Hepatocyte (in vitro differentiated cells): ENCODE data around the gene WDR11. TPM values are rescaled to one million over a fixed set of nuclear protein-coding genes. Genes with fewer than 3 reads are reported as not detected.

Experiments
- DNase-seq: peaks from one replicate; pipeline ENCODE4 v3.0.0-alpha.2; 2016; ENCODE audit warnings: low spot score
- H2AFZ ChIP-seq: fragments of 200-600 bp; sonication (generic); 2 replicates; pipeline ENCODE4 v1.6.0; 2016; ENCODE audit warnings: antibody characterized with exemption, mild to moderate bottlenecking
- H3K27ac ChIP-seq: fragments of 200-600 bp; sonication (generic); 2 replicates; pipeline ENCODE4 v1.5.1; 2016; ENCODE audit warnings: mild to moderate bottlenecking
- H3K27me3 ChIP-seq: fragments of 200-600 bp; sonication (generic); 2 replicates; pipeline ENCODE4 v1.6.1; 2016
- H3K36me3 ChIP-seq: fragments of 200-600 bp; sonication (generic); replicated peaks from 2 replicates; pipeline ENCODE4 v1.5.1; 2016; ENCODE audit warnings: low read depth; ENCODE audit not compliant: insufficient read depth
- H3K4me1 ChIP-seq: fragments of 200-600 bp; sonication (generic); 2 replicates; pipeline ENCODE4 v1.5.1; 2016; ENCODE audit warnings: mild to moderate bottlenecking, moderate library complexity; ENCODE audit not compliant: insufficient read depth
- H3K4me2 ChIP-seq: fragments of 200-600 bp; sonication (generic); 2 replicates; pipeline ENCODE4 v1.6.0; 2016
- H3K4me3 ChIP-seq: fragments of 200-600 bp; sonication (generic); 2 replicates; pipeline ENCODE4 v1.5.1; 2016; ENCODE audit warnings: mild to moderate bottlenecking
- H3K79me2 ChIP-seq: fragments of 200-600 bp; sonication (generic); 2 replicates; pipeline ENCODE4 v1.6.0; 2017; ENCODE audit warnings: mild to moderate bottlenecking
- H3K9me2 ChIP-seq: fragments of 200-600 bp; sonication (generic); replicated peaks from 2 replicates; pipeline ENCODE4 v1.6.0; 2017; ENCODE audit warnings: mild to moderate bottlenecking; ENCODE audit not compliant: insufficient read depth
- H3K9me3 ChIP-seq: fragments of 200-600 bp; sonication (generic); 2 replicates; pipeline ENCODE4 v1.5.1; 2016; ENCODE audit warnings: low read depth, mild to moderate bottlenecking
- H4K20me1 ChIP-seq: fragments of 200-600 bp; sonication (generic); 2 replicates; pipeline ENCODE4 v1.6.0; 2016; ENCODE audit warnings: mild to moderate bottlenecking; ENCODE audit not compliant: insufficient read depth, poor library complexity, severe bottlenecking
- EZH2 ChIP-seq: fragments of 200-600 bp; sonication (generic); IDR thresholded peaks from 2 replicates; pipeline ENCODE4 v1.6.1; 2016; ENCODE audit warnings: antibody characterized with exemption, mild to moderate bottlenecking, borderline replicate concordance
- EZH2phosphoT487 ChIP-seq: fragments of 200-600 bp; sonication (generic); IDR thresholded peaks from one replicate; pipeline ENCODE4 v1.6.1; 2018; ENCODE audit warnings: antibody characterized with exemption, mild to moderate bottlenecking, low read depth, moderate library complexity; ENCODE audit not compliant: unreplicated experiment, severe bottlenecking
- WGBS: methylation state at CpG from one replicate; pipeline ENCODE4 v1.1.6; 2016; ENCODE audit warnings: low lambda C conversion rate; ENCODE audit errors: missing lambda C conversion rate; 5-methylcytosine and 5-hydroxymethylcytosine counted together
- polyA plus RNA-seq: library from polyadenylated mRNA; unstranded; fragments of >200 nt; fragmentation: Nextera tagmentation; extraction: Ambion mirVana; gene quantifications from 2 replicates; pipeline ENCODE4 v1.2.1, GENCODE V29; 2016
- total RNA-seq: library from RNA; depleted of rRNA; stranded (reverse); fragments of >200 nt; gene quantifications from 2 replicates; pipeline ENCODE4 v1.2.3, GENCODE V29; 2014
- TF ChIP-seq, protein P1 (sequence below): fragments of 200-600 bp; sonication (generic); IDR thresholded peaks from 2 replicates; pipeline ENCODE4 v1.5.1; 2016; ENCODE audit warnings: antibody characterized with exemption, mild to moderate bottlenecking; ENCODE audit not compliant: poor library complexity

Gene WDR11
- total and polyA plus RNA-seq, 2 experiments from 2014 or later: 25.9 to 66.6 TPM

DNA sequence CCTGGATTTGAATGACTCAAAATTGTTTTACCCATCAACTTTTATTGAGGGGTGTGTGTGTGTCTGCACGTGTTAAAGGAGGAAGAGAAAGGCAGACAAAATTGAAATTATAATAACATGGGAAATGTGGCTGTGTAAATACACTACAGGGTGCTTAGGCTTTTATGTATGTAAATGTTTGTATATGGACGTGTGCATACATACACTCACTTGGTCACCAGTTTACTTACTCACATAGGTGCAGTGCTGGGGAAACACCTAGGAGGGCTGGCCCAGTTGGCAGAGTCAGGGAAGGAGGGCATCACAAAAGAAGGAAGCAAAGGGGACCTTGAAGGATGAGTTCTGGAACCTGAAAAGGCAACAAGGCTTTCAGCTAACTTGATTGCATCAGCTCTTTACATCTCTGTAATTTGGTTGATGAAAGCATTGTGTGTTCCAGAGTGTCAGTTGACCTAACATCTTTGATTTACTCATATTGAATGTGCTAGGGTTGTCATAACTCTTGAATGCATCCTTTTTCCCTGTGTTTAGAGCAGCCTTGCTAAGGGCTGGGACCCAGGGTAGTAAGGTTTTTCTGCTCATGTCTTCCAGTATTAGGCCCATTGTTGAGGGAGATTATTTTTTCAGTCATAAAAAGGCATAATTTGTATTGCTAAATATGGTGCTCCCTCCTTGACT is 10.2 kb downstream of the WDR11 start:
- H3K9me3 ChIP-seq: no peaks in the 10 kb centered on the region
- H3K27me3 ChIP-seq: no peaks in the 10 kb centered on the region
- DNase-seq: no peak
- TF ChIP-seq, protein P1, sequence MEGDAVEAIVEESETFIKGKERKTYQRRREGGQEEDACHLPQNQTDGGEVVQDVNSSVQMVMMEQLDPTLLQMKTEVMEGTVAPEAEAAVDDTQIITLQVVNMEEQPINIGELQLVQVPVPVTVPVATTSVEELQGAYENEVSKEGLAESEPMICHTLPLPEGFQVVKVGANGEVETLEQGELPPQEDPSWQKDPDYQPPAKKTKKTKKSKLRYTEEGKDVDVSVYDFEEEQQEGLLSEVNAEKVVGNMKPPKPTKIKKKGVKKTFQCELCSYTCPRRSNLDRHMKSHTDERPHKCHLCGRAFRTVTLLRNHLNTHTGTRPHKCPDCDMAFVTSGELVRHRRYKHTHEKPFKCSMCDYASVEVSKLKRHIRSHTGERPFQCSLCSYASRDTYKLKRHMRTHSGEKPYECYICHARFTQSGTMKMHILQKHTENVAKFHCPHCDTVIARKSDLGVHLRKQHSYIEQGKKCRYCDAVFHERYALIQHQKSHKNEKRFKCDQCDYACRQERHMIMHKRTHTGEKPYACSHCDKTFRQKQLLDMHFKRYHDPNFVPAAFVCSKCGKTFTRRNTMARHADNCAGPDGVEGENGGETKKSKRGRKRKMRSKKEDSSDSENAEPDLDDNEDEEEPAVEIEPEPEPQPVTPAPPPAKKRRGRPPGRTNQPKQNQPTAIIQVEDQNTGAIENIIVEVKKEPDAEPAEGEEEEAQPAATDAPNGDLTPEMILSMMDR: no peak
- no peak for TF ChIP-seq EZH2phosphoT487
- no peak for TF ChIP-seq EZH2
- 84% methylated on average over 2 of the region's 2 CpGs for WGBS
- no peak overlapping the region for H3K4me2 ChIP-seq
- no peaks in the 10 kb centered on the region for H3K36me3 ChIP-seq
- H3K27ac ChIP-seq: no peak overlapping the region
- H4K20me1 ChIP-seq: no peaks in the 10 kb centered on the region
- no peak overlapping the region for H3K4me3 ChIP-seq
- H3K4me1 ChIP-seq: no peaks in the 10 kb centered on the region
- H3K9me2 ChIP-seq: no peaks in the 10 kb centered on the region
- no peak overlapping the region for H2AFZ ChIP-seq
- H3K79me2 ChIP-seq: peaks cover 6% of the 10 kb centered on the region

DNA sequence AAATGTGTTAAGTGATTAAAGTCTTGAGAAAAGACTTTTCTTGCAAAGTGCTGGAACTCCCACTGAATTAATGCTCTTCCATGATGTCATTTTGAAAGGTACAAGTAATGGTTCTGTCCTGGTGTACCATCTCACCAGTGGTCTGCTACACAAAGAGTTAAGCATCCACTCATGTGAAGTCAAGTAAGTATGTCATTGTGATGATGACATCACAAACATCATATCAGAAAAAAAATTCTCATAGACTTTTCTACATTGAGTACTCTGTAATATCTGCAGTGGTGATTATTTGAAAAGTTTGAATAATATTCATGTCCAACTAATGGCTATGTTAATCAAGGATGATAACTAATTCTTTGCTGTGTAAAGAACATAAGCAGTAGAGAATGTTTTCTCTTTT is 22.6 kb downstream of the WDR11 start:
- no peaks in the 10 kb centered on the region for H3K9me3 ChIP-seq
- H3K27ac ChIP-seq: no peak overlapping the region
- no peaks in the 10 kb centered on the region for H3K27me3 ChIP-seq
- H2AFZ ChIP-seq: no peak overlapping the region
- H3K4me3 ChIP-seq: no peak overlapping the region
- TF ChIP-seq EZH2: no peak
- TF ChIP-seq EZH2phosphoT487: no peak
- TF ChIP-seq, protein P1: no peak
- DNase-seq: no peak
- H3K9me2 ChIP-seq: no peaks in the 10 kb centered on the region
- no peak overlapping the region for H3K4me2 ChIP-seq
- H4K20me1 ChIP-seq: no peaks in the 10 kb centered on the region
- H3K79me2 ChIP-seq: no peaks in the 10 kb centered on the region
- no peaks in the 10 kb centered on the region for H3K36me3 ChIP-seq
- H3K4me1 ChIP-seq: no peaks in the 10 kb centered on the region

DNA sequence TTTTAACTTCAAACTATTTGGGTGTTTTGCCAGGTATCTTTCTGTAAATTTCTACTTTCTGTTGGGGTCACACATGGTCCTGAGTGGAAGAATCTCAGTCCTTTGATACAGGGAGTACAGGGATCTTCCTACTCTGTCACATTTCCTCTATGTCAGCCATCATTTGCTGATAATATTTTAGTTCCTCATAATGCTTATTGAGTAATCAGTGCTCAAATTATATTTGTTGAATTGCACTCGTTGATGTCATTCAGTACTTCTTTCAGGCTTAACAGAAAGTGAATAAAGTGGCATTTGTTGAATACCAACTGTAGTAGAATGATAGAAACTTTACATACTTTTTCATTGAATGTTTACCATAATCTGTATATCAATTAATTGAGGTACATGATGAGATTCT is 31.9 kb downstream of the WDR11 start:
- Histone ChIP-seq H4K20me1 (no peaks in the 10 kb centered on the region), H3K9me3 (no peaks in the 10 kb centered on the region), H2AFZ (no peak overlapping the region), H3K4me2 (no peak overlapping the region), H3K27me3 (no peaks in the 10 kb centered on the region), H3K4me1 (no peaks in the 10 kb centered on the region), H3K4me3 (no peak overlapping the region), H3K36me3 (no peaks in the 10 kb centered on the region), H3K79me2 (no peaks in the 10 kb centered on the region), H3K9me2 (no peaks in the 10 kb centered on the region), H3K27ac (no peak overlapping the region)
- DNase-seq: no peak
- WGBS: 96% methylated on average over 1 of the region's 1 CpG
- TF ChIP-seq EZH2 (no peak), EZH2phosphoT487 (no peak)
- TF ChIP-seq, protein P1: no peak

DNA sequence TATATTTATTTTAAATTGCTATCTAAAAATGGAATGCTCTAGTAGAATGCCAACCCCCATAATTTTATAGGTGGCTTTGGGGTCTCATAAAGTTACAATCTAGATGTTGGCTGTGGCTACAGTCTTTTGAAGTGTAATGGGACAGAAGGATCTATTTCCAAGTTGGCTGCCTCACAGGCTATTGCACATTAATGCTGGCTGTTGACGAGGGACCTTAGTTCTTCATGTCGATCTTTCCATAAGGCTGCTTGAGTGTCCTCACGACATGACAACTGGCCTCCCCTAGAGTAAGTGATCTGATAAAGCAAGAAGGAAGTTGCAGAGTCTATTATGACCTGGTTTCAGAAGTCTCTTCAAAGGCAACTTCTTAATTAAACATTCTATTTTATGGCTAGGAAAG is 36.3 kb downstream of the WDR11 start:
- H3K9me3 ChIP-seq: no peaks in the 10 kb centered on the region
- no peaks in the 10 kb centered on the region for H3K9me2 ChIP-seq
- no peak overlapping the region for H3K27ac ChIP-seq
- no peaks in the 10 kb centered on the region for H3K36me3 ChIP-seq
- no peak overlapping the region for H2AFZ ChIP-seq
- WGBS: 81% methylated on average over 3 of the region's 3 CpGs
- H4K20me1 ChIP-seq: no peaks in the 10 kb centered on the region
- no peak overlapping the region for H3K4me2 ChIP-seq
- H3K79me2 ChIP-seq: no peaks in the 10 kb centered on the region
- H3K27me3 ChIP-seq: no peaks in the 10 kb centered on the region
- no peak overlapping the region for H3K4me3 ChIP-seq
- DNase-seq: no peak
- H3K4me1 ChIP-seq: no peaks in the 10 kb centered on the region
- TF ChIP-seq EZH2phosphoT487 (no peak), EZH2 (no peak)
- TF ChIP-seq, protein P1: no peak
